Stimulated activated CD4-positive, alpha-beta T cell treated with anti-CD3 and anti-CD28 coated beads, Interleukin-4, amount 100 ng/mL, for 24 hours (primary cell): ENCODE results near the gene KY.

ENCODE experiments used
- DNase-seq: peaks from one replicate; pipeline ENCODE4 v3.0.0-alpha.2; 2020

Gene KY

DNA sequence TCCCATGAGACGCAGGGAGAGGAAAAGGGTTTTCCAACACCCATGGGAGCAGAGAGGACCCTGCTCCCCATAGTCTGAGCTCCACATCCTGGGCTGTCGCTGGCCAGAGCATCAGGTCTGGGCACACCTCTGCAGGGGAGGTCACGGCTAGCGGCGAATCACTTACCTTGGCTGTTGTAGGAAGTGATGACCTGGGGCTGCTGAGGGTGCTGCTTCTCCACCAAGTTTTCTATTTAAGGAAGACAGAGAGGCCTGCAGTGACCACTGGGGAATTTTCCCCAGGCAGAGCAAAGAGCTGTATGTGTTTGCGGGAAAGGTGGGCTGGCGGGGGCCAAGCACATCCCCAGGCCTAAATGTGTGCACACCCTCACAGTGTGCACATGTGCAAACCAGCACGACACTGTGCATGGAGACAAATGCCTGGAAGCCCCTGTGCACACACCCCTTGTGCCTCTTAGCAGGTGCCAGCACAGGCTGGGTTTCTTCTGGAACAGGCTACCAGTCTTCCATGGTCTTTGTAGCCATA lies 7.6 kb downstream of the KY start:
- DNase-seq, result no peak

DNA sequence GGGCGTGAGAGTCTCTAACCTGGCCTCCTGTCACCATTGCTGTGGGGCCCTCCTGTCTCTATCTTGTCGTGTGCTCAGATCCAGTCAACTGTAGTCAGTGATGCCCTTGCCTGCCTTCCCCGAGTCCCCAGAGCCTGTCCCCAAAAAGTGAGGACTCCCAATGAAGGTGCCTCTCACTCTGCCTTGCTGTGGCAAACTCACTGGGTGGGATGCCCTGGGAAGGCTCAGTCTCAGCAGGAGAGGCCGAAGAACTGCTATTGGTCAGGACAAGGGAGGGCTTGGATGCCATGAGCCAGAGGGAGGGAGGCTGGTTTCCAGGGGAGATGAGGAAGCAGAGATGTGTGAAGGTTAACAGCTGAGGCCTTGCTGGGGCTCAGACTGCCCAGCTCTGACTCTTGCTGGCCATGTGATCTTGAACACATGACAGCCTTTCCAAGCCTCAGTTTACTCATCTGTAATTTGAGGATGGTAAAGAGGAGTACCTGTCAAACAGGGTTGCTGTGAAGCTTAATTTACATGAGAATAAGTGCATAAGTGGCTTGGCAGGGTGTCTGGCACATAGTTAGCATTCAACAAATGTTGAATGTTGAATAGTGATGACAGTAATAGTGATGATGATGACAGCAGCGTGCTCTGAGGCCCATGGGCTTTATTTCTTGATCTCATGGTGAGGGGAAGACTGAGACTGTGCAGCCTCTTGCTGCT lies 8.2 kb downstream of the KY start:
- DNase-seq, result no peak

DNA sequence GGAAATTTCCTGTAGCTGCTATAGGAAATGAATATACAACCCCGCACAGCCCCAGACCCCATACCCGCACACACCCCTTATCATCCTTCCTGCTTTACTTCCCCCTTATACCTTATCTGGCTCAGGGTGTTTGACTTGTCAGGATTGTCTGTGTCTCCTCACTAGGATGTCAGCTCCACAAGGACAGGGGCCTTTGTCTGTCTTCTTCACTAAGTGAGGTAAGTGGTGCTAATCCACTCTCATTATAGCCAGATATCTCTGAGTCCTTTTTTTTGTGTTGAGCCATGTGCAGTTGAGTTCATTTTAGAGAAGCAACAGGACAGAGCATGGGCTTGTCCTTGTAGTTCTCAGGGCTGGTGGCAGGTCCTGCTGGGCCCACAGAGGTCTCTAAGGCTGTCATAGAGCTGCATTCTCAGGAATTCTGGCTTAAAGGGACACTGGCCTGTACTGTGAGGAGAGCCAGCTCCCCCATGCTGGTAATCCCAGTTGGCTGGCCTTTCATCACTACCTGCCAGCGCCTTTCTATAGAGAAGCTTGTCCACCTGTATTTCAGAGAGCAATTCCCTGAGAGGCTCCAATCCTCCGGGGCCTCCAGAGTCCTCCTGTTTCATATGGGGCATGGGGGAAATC lies 9.0 kb downstream of the KY start:
- no peak for DNase-seq

DNA sequence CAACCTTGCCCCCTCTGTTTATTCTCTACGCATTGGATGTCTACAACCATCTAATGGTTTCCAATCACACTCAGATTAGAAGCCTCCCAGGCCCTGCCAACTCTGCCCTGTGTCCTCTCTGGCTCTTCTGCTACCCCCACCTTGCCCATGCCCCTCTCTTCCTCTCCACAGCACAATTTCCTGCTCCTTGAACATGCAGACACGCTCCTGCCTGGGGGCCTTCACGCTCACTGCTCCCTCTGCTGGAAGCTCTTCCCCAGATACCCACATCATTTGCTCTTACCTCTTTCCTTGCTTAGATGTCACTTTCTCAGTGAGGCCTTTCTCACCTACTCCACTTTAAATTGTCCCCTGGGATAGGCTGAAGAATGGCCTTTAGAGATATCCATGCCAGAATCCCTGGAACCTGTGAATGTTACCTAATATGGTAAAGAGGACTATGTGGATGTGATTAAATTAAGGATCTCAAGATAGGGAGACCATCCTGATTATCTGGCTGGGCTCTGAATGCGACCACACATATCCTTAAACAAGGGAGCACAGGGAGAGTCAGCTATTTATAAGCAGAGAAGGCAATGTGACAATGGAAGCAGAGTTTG lies 9.9 kb downstream of the KY start:
- no peak for DNase-seq

DNA sequence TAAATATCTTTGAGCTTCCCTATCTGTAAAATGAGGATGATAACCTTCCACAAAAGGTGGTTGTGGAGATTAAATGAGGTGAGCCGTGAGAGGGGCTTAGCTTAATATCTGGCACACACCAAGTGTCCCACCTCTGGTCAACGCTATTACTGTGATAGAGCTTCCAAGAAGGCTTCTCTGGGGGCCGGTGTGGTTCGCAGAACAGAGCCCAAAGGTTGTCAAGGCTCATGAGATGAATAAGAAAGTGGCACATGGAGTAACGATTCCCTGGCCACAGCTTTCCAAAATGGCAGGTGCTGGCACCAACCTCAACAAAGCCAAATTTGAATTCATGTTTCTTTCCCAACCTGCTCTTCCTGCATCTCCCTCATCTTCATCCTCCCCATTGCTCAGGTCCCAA lies 10.4 kb downstream of the KY start:
- no peak for DNase-seq

DNA sequence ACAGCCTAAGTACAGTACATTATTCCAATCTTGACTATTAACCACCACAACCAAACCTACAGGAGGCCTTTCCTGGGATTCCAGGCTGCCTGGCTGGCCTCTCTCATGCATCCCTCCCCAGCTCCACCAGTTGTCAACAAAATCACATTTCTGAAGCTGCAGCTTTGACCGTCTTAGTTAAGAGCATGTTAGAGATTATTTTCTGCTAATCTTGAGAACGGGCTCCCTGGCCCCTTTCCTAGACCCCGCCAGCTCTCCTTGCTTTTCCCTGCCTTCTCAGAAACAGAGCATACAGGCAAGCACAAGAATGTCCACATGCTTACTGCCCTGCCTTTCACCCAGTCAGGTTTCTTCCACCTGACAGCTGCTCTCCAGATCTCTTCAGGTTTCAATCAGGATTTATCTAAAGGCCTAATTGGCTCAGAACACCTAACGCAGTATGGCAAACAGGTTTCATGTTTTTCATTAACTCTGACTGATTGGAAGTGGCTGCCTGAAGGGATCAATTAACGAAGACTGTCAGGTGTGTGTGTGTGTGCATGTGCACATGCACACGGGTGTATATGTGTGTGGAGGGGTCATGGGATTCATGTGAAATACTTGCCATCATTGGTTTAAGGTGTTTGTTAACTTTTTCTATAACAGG lies 12.3 kb downstream of the KY start:
- no peak for DNase-seq

DNA sequence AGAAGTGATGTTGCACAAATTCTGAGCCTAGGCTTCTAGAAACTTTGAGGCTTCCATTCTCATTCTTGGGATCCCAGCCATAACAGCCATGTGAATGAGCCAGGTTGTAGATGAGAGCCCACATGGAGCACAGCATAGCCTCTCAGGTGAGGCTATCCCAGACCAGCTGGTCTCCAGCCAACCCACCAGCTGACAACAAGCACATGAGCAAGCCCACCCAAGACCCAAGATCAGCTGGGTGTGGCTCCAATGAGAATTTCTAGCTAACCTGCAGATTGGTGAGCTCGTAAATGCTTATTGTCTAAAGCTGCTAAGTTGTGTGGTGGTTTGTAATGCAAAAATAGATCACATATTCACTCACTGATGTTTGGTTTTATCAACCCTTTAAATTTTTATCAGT lies 14.4 kb downstream of the KY start:
- DNase-seq, result no peak

DNA sequence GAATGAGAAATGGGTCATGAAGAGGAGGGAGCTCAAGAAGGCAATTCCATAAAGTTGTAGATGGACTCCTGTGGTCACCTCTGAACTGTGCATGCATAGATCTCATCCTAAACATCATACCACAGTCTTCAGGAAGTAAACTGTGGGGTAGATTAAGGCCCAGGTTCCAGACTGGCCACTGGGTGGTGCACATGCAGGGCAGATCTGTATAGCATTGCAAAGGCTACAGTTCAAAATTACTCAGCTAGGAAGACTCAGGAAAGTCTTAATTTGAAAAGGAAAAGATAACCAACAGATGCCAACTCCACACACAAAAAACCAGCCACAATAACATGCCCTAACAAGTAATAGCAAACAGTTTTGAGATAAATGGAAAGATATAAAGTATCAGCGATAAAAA lies 20.3 kb downstream of the KY start:
- no peak for DNase-seq

DNA sequence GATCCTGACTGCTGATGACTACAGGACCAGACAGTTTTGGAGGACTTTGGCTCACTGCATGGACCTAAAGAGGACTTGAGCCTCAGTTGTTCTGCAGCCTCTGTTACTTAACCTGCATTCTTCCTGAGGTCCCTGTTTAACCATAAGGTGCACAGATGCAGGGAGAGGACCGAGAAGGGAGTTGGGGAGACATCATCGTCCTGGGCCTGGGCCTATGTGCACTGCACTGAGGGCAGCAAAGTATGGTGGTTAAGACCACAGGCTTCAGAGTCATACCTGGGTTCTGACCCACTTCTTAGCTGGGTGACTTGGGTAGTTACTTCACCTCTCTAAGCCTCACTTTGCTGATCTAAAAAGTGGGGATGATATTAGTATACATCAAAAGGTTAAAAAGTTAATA lies 21.9 kb downstream of the KY start:
- DNase-seq, result no peak

DNA sequence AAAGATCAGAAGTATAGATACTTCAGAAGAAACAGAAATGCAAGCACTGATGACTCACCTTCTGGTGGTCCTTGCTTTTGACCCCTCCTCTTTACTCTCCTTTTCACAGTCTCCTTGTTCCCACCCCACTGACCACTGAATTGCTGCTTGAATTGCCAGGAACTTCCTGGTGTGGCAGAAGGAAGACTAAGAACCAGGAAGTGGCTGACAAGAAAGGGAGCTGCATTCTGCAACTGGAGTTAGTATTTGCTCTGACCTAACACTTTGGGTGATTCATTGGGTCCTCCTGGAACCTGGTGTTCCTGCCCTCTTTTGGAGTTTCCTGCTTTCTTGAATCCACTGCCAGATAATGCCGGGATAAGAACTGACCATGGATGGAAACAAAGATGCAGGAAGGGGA lies 23.0 kb downstream of the KY start:
- DNase-seq, result no peak

DNA sequence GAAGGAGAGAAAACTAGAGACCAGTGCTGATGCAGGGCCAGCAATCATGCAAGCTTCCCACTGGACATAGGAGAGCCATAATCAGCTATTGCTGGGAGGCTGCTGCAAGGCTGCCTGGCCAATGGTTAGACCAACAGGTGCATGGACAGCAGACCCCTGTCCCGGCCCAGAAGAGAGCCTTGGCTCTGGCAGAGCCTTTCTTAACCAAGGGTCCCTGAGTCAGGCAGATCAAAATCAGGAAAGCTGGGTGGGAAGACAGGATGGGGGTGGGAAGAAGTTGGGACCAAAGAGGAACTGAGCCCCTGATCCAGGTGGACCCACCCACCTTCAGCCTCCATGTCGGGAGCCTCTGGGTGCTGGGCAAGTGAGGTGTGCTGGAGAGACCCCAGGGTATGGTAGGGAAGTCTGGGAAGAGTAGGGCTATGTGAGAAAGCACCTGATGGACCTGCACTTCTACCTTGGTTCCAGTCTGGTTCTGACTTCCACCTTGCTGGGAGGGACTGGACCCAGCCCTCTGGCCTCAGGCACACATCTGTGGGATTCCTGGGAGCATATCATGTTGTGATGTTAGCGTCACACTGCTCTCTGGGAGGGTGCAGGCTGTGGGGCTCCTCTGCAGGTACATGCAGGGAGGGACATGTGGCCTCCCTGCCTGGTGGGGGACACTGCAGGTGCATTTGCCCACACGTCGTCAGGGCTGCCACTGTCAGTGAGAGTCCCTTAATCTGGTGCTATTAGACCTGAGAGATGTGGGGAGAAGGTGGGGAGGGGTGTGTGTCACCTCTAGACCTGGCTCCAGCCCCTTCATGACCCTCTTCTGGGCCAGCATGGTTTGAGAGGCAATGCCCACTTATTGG lies 24.7 kb downstream of the KY start:
- DNase-seq, result no peak

DNA sequence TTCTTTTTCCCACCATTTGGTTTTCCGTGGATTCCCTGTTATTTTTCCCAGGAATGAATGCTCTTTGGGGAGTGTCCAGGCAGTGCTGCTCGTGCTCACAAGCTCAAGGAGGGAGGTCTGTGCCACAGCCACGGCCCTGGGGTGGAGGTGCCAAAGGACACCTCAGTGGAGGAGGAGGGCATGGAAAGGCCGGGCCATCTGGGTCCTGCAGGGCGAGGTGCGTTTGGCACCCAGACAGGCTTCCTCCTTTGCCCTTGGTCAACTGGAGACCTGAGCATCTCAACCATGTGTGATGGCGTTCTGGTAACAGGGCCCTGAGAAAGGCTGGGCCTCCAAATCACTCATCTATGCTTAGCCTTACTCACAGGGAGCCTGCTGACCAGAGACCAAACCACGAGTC lies 25.4 kb downstream of the KY start:
- DNase-seq, result no peak

DNA sequence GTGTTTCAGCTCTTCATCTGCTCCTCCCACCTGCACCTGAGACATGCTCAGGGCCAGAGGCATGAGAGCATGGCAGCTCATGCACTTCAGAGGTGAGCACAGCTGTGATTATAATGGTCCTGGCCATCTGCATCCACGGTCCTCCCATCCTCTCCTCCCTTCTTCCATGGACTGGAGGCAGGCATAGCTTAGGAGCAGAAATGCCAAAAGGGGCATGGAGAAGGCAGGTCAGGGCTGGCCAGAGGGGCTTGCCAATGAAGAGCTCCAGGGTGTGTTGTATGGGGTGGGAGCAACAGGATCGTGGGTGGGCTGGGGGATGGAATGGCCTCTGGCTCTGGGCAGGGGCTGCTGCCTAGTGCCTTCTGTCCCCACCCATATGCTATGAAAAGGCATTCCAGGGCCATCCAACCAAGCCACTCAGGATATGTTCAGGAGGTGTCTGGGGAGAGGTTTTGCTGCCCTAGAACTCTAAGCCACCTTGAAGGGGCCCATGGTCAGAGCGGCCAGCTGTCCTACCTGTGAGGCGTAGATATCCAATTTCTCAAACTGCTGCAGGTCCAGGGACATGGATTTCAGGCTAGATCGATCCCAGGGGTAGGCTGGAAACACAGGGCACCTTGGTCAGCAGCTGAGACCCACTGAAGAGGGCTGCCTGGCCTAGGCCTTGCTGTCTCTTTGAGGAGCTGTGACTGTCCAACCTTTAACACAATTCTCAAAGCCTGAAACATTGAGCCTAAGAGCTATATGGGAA lies 26.1 kb downstream of the KY start:
- DNase-seq, result no peak

DNA sequence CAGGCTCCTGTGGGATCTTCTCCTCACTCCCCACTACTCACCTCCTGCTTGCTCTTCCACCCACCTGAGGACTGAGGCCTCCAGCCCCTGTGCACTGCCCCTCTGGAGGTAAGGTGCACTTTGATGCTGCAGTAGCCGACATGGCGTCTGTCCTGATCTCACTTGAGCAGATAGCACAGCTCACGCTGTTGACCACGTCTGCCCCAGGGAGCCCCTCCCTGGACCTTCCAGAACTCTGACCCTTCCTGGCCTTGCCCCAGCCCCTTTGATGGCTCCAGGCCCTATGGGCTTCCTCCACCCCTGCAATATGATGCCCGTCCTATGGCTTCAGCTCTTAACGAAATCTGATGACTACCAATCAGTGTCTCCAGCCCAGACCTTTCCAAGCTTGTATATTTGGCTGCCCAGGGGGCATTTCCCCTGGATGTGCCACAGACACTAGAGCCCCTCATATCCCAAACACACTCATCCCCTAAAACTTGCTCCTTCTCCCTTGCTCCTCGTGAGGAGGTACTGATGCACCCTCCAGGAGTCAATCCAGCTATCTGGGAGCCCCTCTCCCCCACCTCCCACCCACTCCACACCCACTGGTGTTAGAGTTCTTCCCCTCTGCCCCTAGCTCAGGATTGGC lies 27.1 kb downstream of the KY start:
- no peak for DNase-seq

DNA sequence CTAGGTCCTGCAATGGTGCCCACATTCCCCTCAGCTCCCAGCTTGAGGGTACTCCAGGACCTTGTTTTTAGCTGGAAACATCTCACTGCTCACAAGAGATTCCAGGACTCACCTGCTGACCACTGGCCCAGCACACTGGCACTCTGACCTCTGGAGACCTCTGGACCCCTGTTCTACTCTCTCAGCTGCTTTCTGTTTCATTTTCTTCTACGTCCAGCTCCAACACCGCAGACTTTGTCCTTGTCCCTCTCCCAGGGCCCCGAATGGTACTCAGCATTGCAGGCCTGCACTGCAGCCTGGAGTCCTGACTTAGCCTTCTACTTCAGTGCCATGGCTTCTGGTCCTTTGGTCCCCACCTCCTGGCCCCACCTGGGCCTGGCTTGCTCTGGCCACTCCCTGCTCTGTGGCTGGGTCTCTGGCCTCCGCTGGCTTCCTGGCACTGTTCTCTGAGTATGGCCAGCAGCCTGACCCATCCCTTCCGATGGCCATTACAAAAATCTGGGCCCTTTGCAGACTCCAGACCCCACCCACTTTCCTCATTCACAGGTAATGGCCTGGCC lies 27.9 kb downstream of the KY start:
- DNase-seq, result no peak

DNA sequence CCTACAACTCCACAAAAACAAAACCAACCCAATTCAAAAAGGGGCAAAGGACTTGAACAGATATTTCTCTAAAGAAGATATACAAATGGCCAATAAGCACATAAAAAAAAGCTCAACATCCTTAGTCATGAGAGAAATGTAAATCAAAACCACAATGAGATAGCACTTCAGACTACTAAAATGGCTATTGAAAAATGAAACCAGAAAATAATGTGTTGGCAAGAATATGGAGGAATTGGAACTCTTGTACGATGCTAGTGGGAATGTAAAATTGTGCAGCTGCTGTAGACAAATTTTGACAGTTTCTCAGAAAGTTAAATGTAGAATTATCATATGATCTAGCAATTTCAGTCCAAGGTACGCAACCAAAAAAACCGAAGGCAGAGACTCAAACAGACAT lies 29.0 kb downstream of the KY start:
- no peak for DNase-seq

DNA sequence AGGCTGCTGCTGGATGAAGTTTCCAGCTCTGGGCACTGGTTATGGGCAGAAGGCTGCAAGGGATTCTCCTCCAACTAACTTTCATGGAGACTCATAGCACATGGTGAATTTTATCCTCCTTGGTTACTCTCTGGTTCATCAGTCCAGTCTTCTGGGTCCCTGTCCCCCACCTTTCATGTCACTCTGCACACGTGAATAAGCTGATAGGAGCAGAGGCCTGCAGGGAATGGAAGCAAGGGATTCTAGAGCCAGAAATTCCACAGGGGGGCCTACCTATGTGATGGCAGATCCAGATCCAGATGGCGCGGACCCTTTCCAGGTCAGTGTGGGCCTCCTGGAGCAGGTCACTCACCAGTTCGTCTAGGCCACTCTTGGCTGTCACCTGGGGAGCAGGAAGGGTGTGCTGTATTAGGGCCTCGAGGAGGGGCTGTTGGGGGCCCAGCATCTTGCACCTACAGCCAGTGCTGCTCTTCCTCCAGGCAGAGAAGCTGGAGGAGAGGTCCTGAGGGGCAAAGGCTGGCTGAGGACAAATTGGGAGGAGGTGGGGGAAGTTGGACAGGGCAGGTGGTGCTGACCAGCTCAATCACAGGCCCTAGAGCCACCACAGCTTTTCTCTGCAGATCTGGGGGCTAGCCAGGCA lies 30.2 kb downstream of the KY start:
- DNase-seq, result no peak

DNA sequence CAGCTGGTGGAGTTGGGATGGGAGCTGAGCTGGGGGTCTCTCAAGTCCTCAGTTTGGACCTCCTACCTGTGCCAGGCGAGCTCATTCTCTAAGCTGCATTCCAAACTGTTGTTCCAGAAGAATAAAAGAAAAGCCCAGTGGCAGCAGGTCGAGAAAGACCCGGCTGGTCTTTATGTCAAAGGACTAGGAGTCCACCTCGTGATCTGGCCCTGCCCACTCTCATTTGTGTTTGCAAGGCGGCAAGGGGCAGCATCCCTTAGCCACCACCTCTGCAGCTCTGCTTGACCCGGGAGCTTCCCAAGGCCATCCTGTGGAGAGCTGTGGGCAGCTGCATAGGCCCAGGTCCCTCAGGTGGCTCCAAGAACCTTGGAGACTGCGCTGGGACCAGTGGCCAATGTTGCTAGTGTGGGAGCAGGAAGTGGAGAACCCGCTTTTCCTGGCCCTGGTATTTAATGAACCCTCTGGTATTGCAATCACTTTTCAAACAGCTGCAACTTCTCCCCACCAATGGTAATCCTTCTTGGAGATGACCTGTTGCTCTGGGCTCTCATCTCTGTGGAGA lies 30.9 kb downstream of the KY start:
- DNase-seq, result no peak

DNA sequence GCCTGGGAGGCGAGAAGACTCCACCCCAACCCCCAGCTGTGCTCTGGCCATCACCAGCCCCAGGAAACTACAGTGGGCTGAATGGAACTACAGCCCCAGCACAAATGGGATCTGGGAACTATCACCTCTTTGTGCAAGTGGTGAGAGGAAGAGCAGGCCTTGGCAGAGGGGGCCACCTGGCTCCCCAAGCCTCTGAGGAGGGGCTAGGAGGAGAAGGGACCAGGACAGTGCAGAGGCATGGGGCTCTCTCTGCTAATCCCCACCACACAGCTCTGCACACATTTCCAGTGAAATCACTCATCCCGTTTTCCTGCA lies 31.6 kb downstream of the KY start:
- DNase-seq, result no peak

DNA sequence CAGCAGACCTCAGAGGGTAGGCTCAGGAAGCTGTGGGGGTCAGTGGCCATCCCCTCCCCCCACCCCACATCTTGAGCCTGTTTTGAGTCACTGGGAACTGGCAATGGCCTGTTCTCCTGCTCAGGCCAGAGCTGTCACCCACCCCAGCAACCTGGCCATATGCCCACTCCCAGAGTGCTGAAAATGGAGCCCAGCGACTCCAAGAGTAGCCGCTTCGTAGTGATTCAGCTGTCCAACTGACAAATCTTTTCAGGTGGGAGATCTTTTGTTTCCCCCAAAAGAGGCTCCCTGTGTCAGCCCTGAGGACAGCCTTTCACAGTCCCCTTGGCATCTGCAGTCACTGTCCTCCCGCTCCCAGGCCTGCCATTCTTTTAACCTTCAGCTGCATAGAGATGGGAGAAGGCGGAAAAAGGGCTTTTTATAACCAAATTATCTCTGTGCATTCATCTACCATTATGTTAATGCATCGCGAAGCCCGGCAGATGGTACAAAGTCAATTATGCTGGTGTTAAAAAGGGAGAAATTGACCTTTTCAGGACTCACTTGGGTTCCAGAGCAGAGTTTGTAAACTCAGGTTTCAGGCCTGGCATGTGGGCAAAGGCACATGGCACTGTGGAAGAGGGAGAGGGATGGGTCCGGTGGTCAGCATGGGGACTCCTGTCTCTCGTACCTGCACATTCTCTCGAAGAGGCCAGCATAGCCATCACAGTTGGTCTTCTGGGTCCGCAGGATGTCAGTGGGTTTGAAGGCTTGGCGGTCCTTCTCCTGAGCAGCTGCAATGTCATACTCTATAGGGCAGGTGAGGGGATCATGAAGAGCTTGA lies 32.1 kb downstream of the KY start:
- no peak for DNase-seq
